Peyer's patch (tissue), 4 donors: ENCODE results near the gene PLCH1.

Experiments
- CTCF ChIP-seq, 6 experiments: fragments of 450-650 bp in 4 of 6; fragments of 200-600 bp in 2 of 6; sonication (generic) in 1 of 6; IDR thresholded peaks; one replicate each; pipeline ENCODE4 v1.5.1; 2017 to 2019; ENCODE audit warnings: antibody characterized with exemption in 6 of 6, mild to moderate bottlenecking in 3 of 6, moderate library complexity in 1 of 6
- POLR2A ChIP-seq, 2 donors: fragments of 450-650 bp; IDR thresholded peaks; one replicate each; pipeline ENCODE4 v1.5.1; 2017; ENCODE audit warnings: antibody characterized with exemption in 2 of 2, mild to moderate bottlenecking in 2 of 2, moderate library complexity in 2 of 2

- no peak for TF ChIP-seq CTCF (IDR thresholded peaks at IDR 0.05)
- TF ChIP-seq POLR2A (IDR thresholded peaks at IDR 0.05): no peak
These were observed 367.8 kb downstream of the PLCH1 start for GRCh38 chr3:155377071-155377470.
